H1 (cell line): ENCODE measurements around the gene RBM15. TPM values are rescaled to one million over a fixed set of nuclear protein-coding genes. Genes with fewer than 3 reads are reported as not detected.

Experiments used
- ASH2L ChIP-seq: fragments of 200-600, 300-600 bp; sonication (generic); IDR thresholded peaks from one replicate; pipeline ENCODE4 v1.7.1; 2017; ENCODE audit warnings: low read length
- CHD1 ChIP-seq: IDR thresholded peaks from 2 replicates; pipeline ENCODE4 v1.6.1; 2012; ENCODE audit warnings: low read depth, low read length, improper control_type of control experiment
- CHD7 ChIP-seq: fragments of 300-600 bp; sonication (generic); IDR thresholded peaks from 2 replicates; pipeline ENCODE4 v1.7.1; 2012; ENCODE audit warnings: low read length, moderate library complexity, mild to moderate bottlenecking, inconsistent platforms; ENCODE audit not compliant: insufficient replicate concordance
- RFX5 ChIP-seq: IDR thresholded peaks from 2 replicates; pipeline ENCODE4 v1.6.1; 2011; ENCODE audit warnings: low read depth, low read length, improper control_type of control experiment, borderline replicate concordance
- polyA plus RNA-seq, 7 experiments: library from polyadenylated mRNA; depleted of rRNA in 3 of 7; stranded (reverse) in 5 of 7; unstranded in 2 of 7; fragments of >200 nt in 5 of 7; fragments of 200-250 nt in 2 of 7; gene quantifications; 1 replicate in 5 of 7; 2 replicates in 1 of 7; 4 replicates in 1 of 7; pipeline versions ENCODE4 v1.2.1 to v1.2.3, GENCODE V29; 2011 to 2013; ENCODE audit warnings: missing spikeins in 2 of 7, mixed read lengths in 2 of 7
- total RNA-seq: library from RNA; stranded (reverse); fragmentation: NEBNext Ultra II Directional; extraction: Animal tissue kit (Norgen Biotek cat#: 25700); gene quantifications from 2 replicates; pipeline ENCODE4 v1.2.1, GENCODE V29; 2021

The RBM15 gene
- total and polyA plus RNA-seq, 2 of the 8 experiments (the other 6 are each of a cell fraction or from before 2014, with no cell fraction given), result 13.5 to 44.9 TPM

GRCh38 chr1:110346690-110347089 lies 7.5 kb downstream of the RBM15 start (continued):
- TF ChIP-seq CHD7 (no peak), RFX5 (no peak), ASH2L (no peak), CHD1 (no peak)
- TF ChIP-seq, all 59 proteins: peak for 0
